WTC11 (cell line): ENCODE results near the gene TXNRD1. TPM values are rescaled to one million over a fixed set of nuclear protein-coding genes. Genes with fewer than 3 reads are reported as not detected.

Experiments
- ATAC-seq: fragments of 200-7000 bp; cut with Tn5 transposase; 2 replicates; pipeline ENCODE4 v1.10.0; 2021; ENCODE audit warnings: mild to moderate bottlenecking, moderate library complexity
- CTCF ChIA-PET: fragments of 300-600 bp; sonication (Branson Sonifier 250); formaldehyde crosslinking; loops from one replicate; lab custom pipeline; 2021; ENCODE audit warnings: antibody characterized with exemption; lab: Charles Lee
- POLR2A ChIA-PET: fragments of 350-600 bp; sonication (Branson Sonifier 250); formaldehyde crosslinking; loops from one replicate; lab custom pipeline; 2021; ENCODE audit warnings: antibody characterized with exemption; lab: Charles Lee
- DNase-seq: peaks from one replicate; pipeline ENCODE4 v3.0.0; 2021; ENCODE audit warnings: low spot score
- H3K27ac Mint-ChIP-seq: 2 replicates; pipeline ENCODE4 v1.8.0; 2021; ENCODE audit warnings: mixed read lengths
- H3K27me3 Mint-ChIP-seq: 2 replicates; pipeline ENCODE4 v1.8.0; 2021; ENCODE audit warnings: low read depth, mild to moderate bottlenecking, moderate library complexity, mixed read lengths
- H3K36me3 Mint-ChIP-seq: 2 replicates; pipeline ENCODE4 v1.8.0; 2021; ENCODE audit warnings: mixed read lengths
- H3K4me1 Mint-ChIP-seq: 2 replicates; pipeline ENCODE4 v1.8.0; 2022; ENCODE audit warnings: mixed read lengths
- H3K4me3 Mint-ChIP-seq: 2 replicates; pipeline ENCODE4 v1.8.0; 2021; ENCODE audit warnings: mild to moderate bottlenecking, moderate library complexity, mixed read lengths
- H3K9me3 Mint-ChIP-seq: 2 replicates; pipeline ENCODE4 v1.8.0; 2021; ENCODE audit warnings: mixed read lengths
- ATF1 ChIP-seq: sonication (generic); formaldehyde crosslinking; IDR thresholded peaks from 2 replicates; pipeline ENCODE4 v1.8.1; 2023; ENCODE audit warnings: mild to moderate bottlenecking, moderate library complexity, missing genetic modification reagents
- CTCF ChIP-seq: fragments of 200-600 bp; IDR thresholded peaks from 2 replicates; pipeline ENCODE4 v1.8.0; 2022; ENCODE audit warnings: antibody characterized with exemption
- ERG ChIP-seq: fragments of 250-450 bp; sonication (Bioruptor Pico); IDR thresholded peaks from 2 replicates; pipeline ENCODE4 v1.8.0; 2021; ENCODE audit warnings: mild to moderate bottlenecking
- ETV6 ChIP-seq: sonication (generic); formaldehyde crosslinking; IDR thresholded peaks from 2 replicates; pipeline ENCODE4 v1.8.1; 2022; ENCODE audit warnings: mild to moderate bottlenecking, missing genetic modification reagents
- IRF1 ChIP-seq: sonication (generic); formaldehyde crosslinking; IDR thresholded peaks from 2 replicates; pipeline ENCODE4 v1.8.0; 2023; ENCODE audit warnings: missing genetic modification reagents
- NFE2L1 ChIP-seq: sonication (generic); formaldehyde crosslinking; IDR thresholded peaks from 2 replicates; pipeline ENCODE4 v1.8.1; 2023; ENCODE audit warnings: missing genetic modification reagents
- NR1H2 ChIP-seq: sonication (generic); formaldehyde crosslinking; IDR thresholded peaks from 2 replicates; pipeline ENCODE4 v1.9.0; 2021; ENCODE audit warnings: mild to moderate bottlenecking, moderate library complexity, missing genetic modification reagents
- TCF7 ChIP-seq: sonication (generic); formaldehyde crosslinking; IDR thresholded peaks from 2 replicates; pipeline ENCODE4 v1.8.0; 2022; ENCODE audit warnings: mild to moderate bottlenecking, low read depth, missing genetic modification reagents, moderate library complexity
- TEAD4 ChIP-seq: sonication (generic); formaldehyde crosslinking; IDR thresholded peaks from 2 replicates; pipeline ENCODE4 v1.8.0; 2022; ENCODE audit warnings: mild to moderate bottlenecking, missing genetic modification reagents
- USF2 ChIP-seq: sonication (generic); formaldehyde crosslinking; IDR thresholded peaks from 2 replicates; pipeline ENCODE4 v1.8.1; 2023; ENCODE audit warnings: mild to moderate bottlenecking, missing genetic modification reagents, moderate library complexity
- ZNF138 ChIP-seq: sonication (generic); formaldehyde crosslinking; conservative IDR thresholded peaks from 2 replicates; pipeline ENCODE4 v1.8.1; 2022; ENCODE audit warnings: mild to moderate bottlenecking, moderate library complexity, missing genetic modification reagents
- ZNF219 ChIP-seq: sonication (generic); formaldehyde crosslinking; IDR thresholded peaks from 2 replicates; pipeline ENCODE4 v1.8.0; 2023; ENCODE audit warnings: missing genetic modification reagents, mild to moderate bottlenecking, borderline replicate concordance
- ZNF532 ChIP-seq: fragments of 250-450 bp; sonication (Bioruptor Pico); IDR thresholded peaks from 2 replicates; pipeline ENCODE4 v1.9.0; 2021; ENCODE audit warnings: mild to moderate bottlenecking, borderline replicate concordance
- total RNA-seq: library from RNA; stranded (reverse); gene quantifications from 3 replicates; pipeline ENCODE4 v1.2.3, GENCODE V29; 2021
- TF ChIP-seq, protein P1 (sequence below): sonication (generic); formaldehyde crosslinking; IDR thresholded peaks from 2 replicates; pipeline ENCODE4 v1.8.0; 2022; ENCODE audit warnings: missing genetic modification reagents
- TF ChIP-seq, protein P2 (sequence below): sonication (generic); formaldehyde crosslinking; IDR thresholded peaks from 2 replicates; pipeline ENCODE4 v1.8.0; 2022; ENCODE audit warnings: mild to moderate bottlenecking, missing genetic modification reagents

Gene TXNRD1
- total RNA-seq, 1 experiment from 2014 or later: 113 TPM

GRCh38 chr12:104171785-104172569 lies 43.6 kb upstream of the TXNRD1 start:
- H3K9me3 Mint-ChIP-seq: 0 out of 2 replicates have a peak, but pooled peaks cover 4% of the 10 kb centered on the region
- ATAC-seq (peak; percentile 98), DNase-seq (peak; percentile 60)
- H3K27me3 Mint-ChIP-seq: peaks cover 4% of the 10 kb centered on the region; the same call in 1 of the 2 replicates
- no peak overlapping the region for H3K4me3 Mint-ChIP-seq
- CTCF ChIA-PET: interaction anchor here (0.5 to 2.5 kb wide), 5 partner anchors 34 to 535 kb away, joined by 3 to 7 read pairs (median 3); partner anchors contain the start of gene NFYB
- H3K36me3 Mint-ChIP-seq: no peaks in the 10 kb centered on the region
- POLR2A ChIA-PET: no interaction called here
- 0 out of 2 replicates have a peak, but pooled peaks cover 3% of the 10 kb centered on the region for H3K4me1 Mint-ChIP-seq
- TF ChIP-seq ZNF219 (CRISPR knock-in tag): no peak
- TF ChIP-seq, protein P1, sequence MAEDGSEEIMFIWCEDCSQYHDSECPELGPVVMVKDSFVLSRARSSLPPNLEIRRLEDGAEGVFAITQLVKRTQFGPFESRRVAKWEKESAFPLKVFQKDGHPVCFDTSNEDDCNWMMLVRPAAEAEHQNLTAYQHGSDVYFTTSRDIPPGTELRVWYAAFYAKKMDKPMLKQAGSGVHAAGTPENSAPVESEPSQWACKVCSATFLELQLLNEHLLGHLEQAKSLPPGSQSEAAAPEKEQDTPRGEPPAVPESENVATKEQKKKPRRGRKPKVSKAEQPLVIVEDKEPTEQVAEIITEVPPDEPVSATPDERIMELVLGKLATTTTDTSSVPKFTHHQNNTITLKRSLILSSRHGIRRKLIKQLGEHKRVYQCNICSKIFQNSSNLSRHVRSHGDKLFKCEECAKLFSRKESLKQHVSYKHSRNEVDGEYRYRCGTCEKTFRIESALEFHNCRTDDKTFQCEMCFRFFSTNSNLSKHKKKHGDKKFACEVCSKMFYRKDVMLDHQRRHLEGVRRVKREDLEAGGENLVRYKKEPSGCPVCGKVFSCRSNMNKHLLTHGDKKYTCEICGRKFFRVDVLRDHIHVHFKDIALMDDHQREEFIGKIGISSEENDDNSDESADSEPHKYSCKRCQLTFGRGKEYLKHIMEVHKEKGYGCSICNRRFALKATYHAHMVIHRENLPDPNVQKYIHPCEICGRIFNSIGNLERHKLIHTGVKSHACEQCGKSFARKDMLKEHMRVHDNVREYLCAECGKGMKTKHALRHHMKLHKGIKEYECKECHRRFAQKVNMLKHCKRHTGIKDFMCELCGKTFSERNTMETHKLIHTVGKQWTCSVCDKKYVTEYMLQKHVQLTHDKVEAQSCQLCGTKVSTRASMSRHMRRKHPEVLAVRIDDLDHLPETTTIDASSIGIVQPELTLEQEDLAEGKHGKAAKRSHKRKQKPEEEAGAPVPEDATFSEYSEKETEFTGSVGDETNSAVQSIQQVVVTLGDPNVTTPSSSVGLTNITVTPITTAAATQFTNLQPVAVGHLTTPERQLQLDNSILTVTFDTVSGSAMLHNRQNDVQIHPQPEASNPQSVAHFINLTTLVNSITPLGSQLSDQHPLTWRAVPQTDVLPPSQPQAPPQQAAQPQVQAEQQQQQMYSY: no peak
- no peak for TF ChIP-seq CTCF
- TF ChIP-seq USF2 (CRISPR knock-in tag): no peak
- TF ChIP-seq ETV6 (CRISPR knock-in tag): no peak
- no peak for TF ChIP-seq NFE2L1 (CRISPR knock-in tag)
- no peak for TF ChIP-seq TEAD4 (CRISPR knock-in tag)
- no peak for TF ChIP-seq ZNF138
- TF ChIP-seq ERG (CRISPR knock-in tag): no peak
- TF ChIP-seq ZNF532: no peak
- no peak for TF ChIP-seq TCF7 (CRISPR knock-in tag)
- no peak for TF ChIP-seq NR1H2 (CRISPR knock-in tag)
- TF ChIP-seq ATF1 (CRISPR knock-in tag): no peak
- TF ChIP-seq, protein P2, sequence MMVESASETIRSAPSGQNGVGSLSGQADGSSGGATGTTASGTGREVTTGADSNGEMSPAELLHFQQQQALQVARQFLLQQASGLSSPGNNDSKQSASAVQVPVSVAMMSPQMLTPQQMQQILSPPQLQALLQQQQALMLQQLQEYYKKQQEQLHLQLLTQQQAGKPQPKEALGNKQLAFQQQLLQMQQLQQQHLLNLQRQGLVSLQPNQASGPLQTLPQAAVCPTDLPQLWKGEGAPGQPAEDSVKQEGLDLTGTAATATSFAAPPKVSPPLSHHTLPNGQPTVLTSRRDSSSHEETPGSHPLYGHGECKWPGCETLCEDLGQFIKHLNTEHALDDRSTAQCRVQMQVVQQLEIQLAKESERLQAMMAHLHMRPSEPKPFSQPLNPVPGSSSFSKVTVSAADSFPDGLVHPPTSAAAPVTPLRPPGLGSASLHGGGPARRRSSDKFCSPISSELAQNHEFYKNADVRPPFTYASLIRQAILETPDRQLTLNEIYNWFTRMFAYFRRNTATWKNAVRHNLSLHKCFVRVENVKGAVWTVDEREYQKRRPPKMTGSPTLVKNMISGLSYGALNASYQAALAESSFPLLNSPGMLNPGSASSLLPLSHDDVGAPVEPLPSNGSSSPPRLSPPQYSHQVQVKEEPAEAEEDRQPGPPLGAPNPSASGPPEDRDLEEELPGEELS: no peak
- TF ChIP-seq IRF1: no peak
- H3K27ac Mint-ChIP-seq: no peak overlapping the region
